ENCODE results near the gene FAM50B.

FAM50B gene

DNA sequence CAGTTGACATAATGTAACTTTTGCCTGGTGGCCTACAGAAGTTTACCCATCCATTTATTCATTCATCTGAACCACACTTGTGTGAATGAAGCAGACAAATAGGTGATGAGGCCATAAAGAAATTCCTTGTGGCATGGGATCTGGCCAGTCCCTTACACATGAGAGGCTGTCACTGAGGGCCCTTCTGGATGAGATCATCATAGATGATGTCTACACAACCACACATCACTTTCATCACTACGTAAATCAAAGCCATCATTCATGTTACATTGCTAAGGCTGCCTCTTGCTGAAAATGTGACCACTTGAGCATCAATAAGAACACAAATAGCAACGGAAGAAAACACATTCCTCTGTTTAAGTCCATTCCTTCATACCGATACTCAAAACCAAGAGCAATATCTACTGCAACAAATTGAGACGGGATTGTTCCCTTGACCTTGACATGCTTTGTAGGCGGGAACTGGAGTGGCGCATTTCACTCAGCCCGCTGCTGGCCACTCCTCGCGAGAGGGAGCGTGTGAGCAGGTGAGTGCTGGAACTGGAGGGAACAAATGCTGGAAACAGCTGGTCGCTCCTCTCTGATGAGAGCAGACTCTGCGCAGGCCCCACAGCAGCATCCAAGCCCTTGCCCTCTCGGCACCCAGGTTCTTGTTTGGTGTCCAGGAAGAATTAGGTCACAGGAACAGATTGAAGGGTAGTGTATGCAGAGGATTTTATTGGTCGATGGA is 49.3 kb downstream of the FAM50B start:
- TF ChIP-seq EZH2phosphoT487 (conservative IDR thresholded peaks at IDR 0.05; ENCODE audit: low read length), result no peak
- TF ChIP-seq, protein P1, sequence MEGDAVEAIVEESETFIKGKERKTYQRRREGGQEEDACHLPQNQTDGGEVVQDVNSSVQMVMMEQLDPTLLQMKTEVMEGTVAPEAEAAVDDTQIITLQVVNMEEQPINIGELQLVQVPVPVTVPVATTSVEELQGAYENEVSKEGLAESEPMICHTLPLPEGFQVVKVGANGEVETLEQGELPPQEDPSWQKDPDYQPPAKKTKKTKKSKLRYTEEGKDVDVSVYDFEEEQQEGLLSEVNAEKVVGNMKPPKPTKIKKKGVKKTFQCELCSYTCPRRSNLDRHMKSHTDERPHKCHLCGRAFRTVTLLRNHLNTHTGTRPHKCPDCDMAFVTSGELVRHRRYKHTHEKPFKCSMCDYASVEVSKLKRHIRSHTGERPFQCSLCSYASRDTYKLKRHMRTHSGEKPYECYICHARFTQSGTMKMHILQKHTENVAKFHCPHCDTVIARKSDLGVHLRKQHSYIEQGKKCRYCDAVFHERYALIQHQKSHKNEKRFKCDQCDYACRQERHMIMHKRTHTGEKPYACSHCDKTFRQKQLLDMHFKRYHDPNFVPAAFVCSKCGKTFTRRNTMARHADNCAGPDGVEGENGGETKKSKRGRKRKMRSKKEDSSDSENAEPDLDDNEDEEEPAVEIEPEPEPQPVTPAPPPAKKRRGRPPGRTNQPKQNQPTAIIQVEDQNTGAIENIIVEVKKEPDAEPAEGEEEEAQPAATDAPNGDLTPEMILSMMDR (IDR thresholded peaks at IDR 0.05; ENCODE audit: insufficient read depth, low read length, poor library complexity, severe bottlenecking), result no peak

DNA sequence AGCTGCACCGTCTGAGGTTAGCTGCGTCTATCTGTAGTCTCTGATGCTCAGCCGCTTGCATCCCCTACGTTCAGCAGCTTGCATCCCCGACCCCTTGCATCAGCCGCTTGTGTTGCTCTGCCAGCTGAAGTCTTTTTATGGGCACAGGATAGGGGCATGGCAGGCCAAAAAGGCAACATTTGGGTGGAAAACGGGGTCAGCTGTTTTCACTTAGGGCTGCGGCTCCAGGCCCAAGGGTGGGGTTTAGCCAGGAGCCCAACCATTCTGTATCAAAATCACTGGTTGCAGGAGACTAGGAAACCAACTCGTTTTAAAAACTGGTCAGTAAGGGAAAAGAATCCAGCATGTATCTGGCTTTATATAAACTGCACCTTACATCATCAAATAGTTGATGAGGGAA is 49.9 kb downstream of the FAM50B start:
- Histone ChIP-seq H3K9ac (ENCODE audit: low read length) (no peak overlapping the region), H3K36me3 (ENCODE audit: low read length) (no peaks in the 10 kb centered on the region), H3K9me3 (ENCODE audit: insufficient read depth, low read length) (no peaks in the 10 kb centered on the region), H3K27ac (ENCODE audit: low read depth, low read length) (no peak overlapping the region), H3K79me2 (ENCODE audit: insufficient read depth, low read length) (no peaks in the 10 kb centered on the region), H3K4me3 (ENCODE audit: insufficient read depth, low read length, poor library complexity, severe bottlenecking) (no peak overlapping the region), H3K9me2 (replicated peaks; ENCODE audit: insufficient read depth, low read length) (no peaks in the 10 kb centered on the region), H4K20me1 (ENCODE audit: low read depth, low read length) (no peaks in the 10 kb centered on the region), H3F3A (ENCODE audit: insufficient read depth) (no peaks in the 10 kb centered on the region), H3K4me2 (ENCODE audit: low read depth, low read length, poor library complexity, severe bottlenecking) (no peak overlapping the region), H3K27me3 (ENCODE audit: low read length) (no peaks in the 10 kb centered on the region), H2AFZ (ENCODE audit: low read depth, low read length, severe bottlenecking) (no peak overlapping the region)
- TF ChIP-seq, protein P1 (IDR thresholded peaks at IDR 0.05; ENCODE audit: insufficient read depth, low read length, poor library complexity, severe bottlenecking), result no peak
- no peak for TF ChIP-seq EZH2phosphoT487 (conservative IDR thresholded peaks at IDR 0.05; ENCODE audit: low read length)

More for the DNA sequence above, 49.3 kb downstream of the FAM50B start:
- Histone ChIP-seq H2AFZ (ENCODE audit: low read depth, low read length, severe bottlenecking) (no peak overlapping the region), H3K79me2 (ENCODE audit: insufficient read depth, low read length) (no peaks in the 10 kb centered on the region), H3K9me3 (ENCODE audit: insufficient read depth, low read length) (no peaks in the 10 kb centered on the region), H3K36me3 (ENCODE audit: low read length) (no peaks in the 10 kb centered on the region), H3K27ac (ENCODE audit: low read depth, low read length) (no peak overlapping the region), H3K9ac (ENCODE audit: low read length) (no peak overlapping the region), H3K9me2 (replicated peaks; ENCODE audit: insufficient read depth, low read length) (no peaks in the 10 kb centered on the region), H3K4me3 (ENCODE audit: insufficient read depth, low read length, poor library complexity, severe bottlenecking) (no peak overlapping the region), H3F3A (ENCODE audit: insufficient read depth) (no peaks in the 10 kb centered on the region), H3K4me2 (ENCODE audit: low read depth, low read length, poor library complexity, severe bottlenecking) (no peak overlapping the region), H3K27me3 (ENCODE audit: low read length) (no peaks in the 10 kb centered on the region), H4K20me1 (ENCODE audit: low read depth, low read length) (no peaks in the 10 kb centered on the region)

DNA sequence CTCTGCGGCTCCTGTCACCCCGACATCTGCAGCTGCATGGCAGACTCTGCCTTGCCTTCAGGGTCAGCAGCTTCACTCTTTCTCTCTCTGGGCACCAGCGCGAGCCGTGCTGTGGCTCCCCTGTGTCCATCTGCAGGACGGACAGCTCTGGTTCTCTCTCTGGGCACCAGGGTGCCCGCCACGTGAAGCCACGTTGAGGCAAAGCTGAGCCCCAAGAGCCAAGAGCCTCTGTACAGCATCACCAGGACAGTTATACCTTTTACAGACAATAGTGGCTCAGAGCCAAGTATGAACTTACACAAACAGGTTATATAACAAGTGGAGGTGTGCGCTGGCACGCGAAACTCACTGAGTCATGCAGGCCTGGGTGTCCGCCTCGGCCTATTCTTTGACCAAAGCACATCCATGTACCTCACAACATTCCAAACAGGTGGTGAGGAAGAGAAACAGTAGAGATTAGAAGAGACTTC is 50.8 kb downstream of the FAM50B start:
- Histone ChIP-seq H3K27ac (ENCODE audit: low read depth, low read length) (no peak overlapping the region), H3K9ac (ENCODE audit: low read length) (no peak overlapping the region), H2AFZ (ENCODE audit: low read depth, low read length, severe bottlenecking) (no peak overlapping the region)

More for the DNA sequence above, 50.8 kb downstream of the FAM50B start:
- no peaks in the 10 kb centered on the region for H3K27me3 ChIP-seq (ENCODE audit: low read length)
- TF ChIP-seq EZH2phosphoT487 (conservative IDR thresholded peaks at IDR 0.05; ENCODE audit: low read length), result no peak
- TF ChIP-seq, protein P1 (IDR thresholded peaks at IDR 0.05; ENCODE audit: insufficient read depth, low read length, poor library complexity, severe bottlenecking), result no peak
- H3K9me2 ChIP-seq (replicated peaks; ENCODE audit: insufficient read depth, low read length), result no peaks in the 10 kb centered on the region
- H3F3A ChIP-seq (ENCODE audit: insufficient read depth), result no peaks in the 10 kb centered on the region
- H4K20me1 ChIP-seq (ENCODE audit: low read depth, low read length), result no peaks in the 10 kb centered on the region
- H3K4me2 ChIP-seq (ENCODE audit: low read depth, low read length, poor library complexity, severe bottlenecking), result no peak overlapping the region
- no peaks in the 10 kb centered on the region for H3K36me3 ChIP-seq (ENCODE audit: low read length)
- no peaks in the 10 kb centered on the region for H3K9me3 ChIP-seq (ENCODE audit: insufficient read depth, low read length)
- H3K79me2 ChIP-seq (ENCODE audit: insufficient read depth, low read length), result no peaks in the 10 kb centered on the region
- no peak overlapping the region for H3K4me3 ChIP-seq (ENCODE audit: insufficient read depth, low read length, poor library complexity, severe bottlenecking)

Measured in SU-DHL-6 (cell line).